Middle frontal gyrus (tissue), 1 donor: Measurements from ENCODE around the gene GOLT1A.

ENCODE experiments used
- DNase-seq: peaks from one replicate; pipeline ENCODE4 v3.0.0-alpha.2; 2015; ENCODE audit warnings: low spot score; ENCODE audit errors: extremely low spot score

Gene GOLT1A

GRCh38 chr1:204213668-204214662, at the start of gene GOLT1A:
TSS of gene GOLT1A (minus strand) at chr1:204213988. CDS start at chr1:204213906, 82 bp downstream.
- peak; percentile 43 for DNase-seq

GRCh38 chr1:204263254-204263910, 49.6 kb upstream of the GOLT1A start:
- no peak for DNase-seq

GRCh38 chr1:204262506-204263253, 48.9 kb upstream of the GOLT1A start:
- DNase-seq = no peak

- DNase-seq = no peak
Measured at GRCh38 chr1:204261746-204262505, 48.1 kb upstream of the GOLT1A start.

- DNase-seq = no peak
Measured at GRCh38 chr1:204261266-204261665, 47.5 kb upstream of the GOLT1A start.

- no peak for DNase-seq
Measured at GRCh38 chr1:204260601-204261197, 46.9 kb upstream of the GOLT1A start.

GRCh38 chr1:204259782-204260181, 46.0 kb upstream of the GOLT1A start:
- DNase-seq = no peak

- DNase-seq = no peak
Measured at GRCh38 chr1:204259196-204259595, 45.4 kb upstream of the GOLT1A start.

GRCh38 chr1:204258213-204259115, 44.7 kb upstream of the GOLT1A start:
- no peak for DNase-seq

- no peak for DNase-seq
Measured at GRCh38 chr1:204257446-204257845, 43.7 kb upstream of the GOLT1A start.

- no peak for DNase-seq
Measured at GRCh38 chr1:204256531-204256930, 42.7 kb upstream of the GOLT1A start.

- DNase-seq = no peak
Measured at GRCh38 chr1:204255966-204256365, 42.2 kb upstream of the GOLT1A start.

GRCh38 chr1:204255225-204255624, 41.4 kb upstream of the GOLT1A start:
- DNase-seq = no peak

GRCh38 chr1:204254031-204254661, 40.4 kb upstream of the GOLT1A start:
- no peak for DNase-seq

GRCh38 chr1:204251926-204252689, 38.3 kb upstream of the GOLT1A start:
- no peak for DNase-seq

GRCh38 chr1:204251286-204251685, 37.5 kb upstream of the GOLT1A start:
- DNase-seq = no peak

GRCh38 chr1:204250428-204251030, 36.7 kb upstream of the GOLT1A start:
- DNase-seq = no peak
